Upper lobe of left lung (tissue), 4 donors: Measurements from ENCODE around the gene PLXNB3.

Experiments used
- CTCF ChIP-seq, 6 experiments: fragments of 450-650 bp in 4 of 6; fragments of 200-600 bp in 2 of 6; sonication (generic) in 2 of 6; IDR thresholded peaks; one replicate each; pipeline ENCODE4 v1.5.1; 2016 to 2019; ENCODE audit warnings: antibody characterized with exemption in 6 of 6
- POLR2A ChIP-seq, 4 donors: fragments of 450-650 bp; IDR thresholded peaks; one replicate each; pipeline ENCODE4 v1.5.1; 2016 to 2017; ENCODE audit warnings: antibody characterized with exemption in 4 of 4, mild to moderate bottlenecking in 2 of 4
- POLR2AphosphoS5 ChIP-seq, 2 donors: sonication (generic); formaldehyde crosslinking; IDR thresholded peaks; one replicate each; pipeline ENCODE4 v1.5.1; 2017; ENCODE audit warnings: antibody characterized with exemption in 2 of 2

GRCh38 chrX:153820601-153821000 lies 56.6 kb downstream of the PLXNB3 start:
- TF ChIP-seq CTCF (IDR thresholded peaks at IDR 0.05) (no peak), POLR2AphosphoS5 (IDR thresholded peaks at IDR 0.05) (no peak), POLR2A (IDR thresholded peaks at IDR 0.05) (no peak)
